Islet precursor cell (in vitro differentiated cells): ENCODE results near the gene MPRIP.
"Not testable (repeated sequence)": the region's sequence is repeated elsewhere in the genome, so short reads cannot be mapped to it uniquely, and the experiment has no call there.

Source experiments
- DNase-seq: peaks from one replicate; pipeline ENCODE4 v3.0.0-alpha.2; 2018

The MPRIP gene

GRCh38 chr17:17130077-17130844 is 88.0 kb downstream of the MPRIP start:
- DNase-seq, result no peak

GRCh38 chr17:17131839-17132238 is 89.6 kb downstream of the MPRIP start:
- no peak for DNase-seq

- DNase-seq, result no peak
Observed at GRCh38 chr17:17132746-17133145, 90.5 kb downstream of the MPRIP start.

- no peak for DNase-seq
Observed at GRCh38 chr17:17134051-17134956, 92.0 kb downstream of the MPRIP start.

GRCh38 chr17:17134957-17135333 is 92.7 kb downstream of the MPRIP start:
- DNase-seq, result no peak

GRCh38 chr17:17136221-17136620 is 94.0 kb downstream of the MPRIP start:
- DNase-seq, result not testable (repeated sequence)

GRCh38 chr17:17137731-17138585 is 95.7 kb downstream of the MPRIP start:
- no peak for DNase-seq

- DNase-seq, result no peak
Observed at GRCh38 chr17:17139972-17140589, 97.8 kb downstream of the MPRIP start.

- DNase-seq, result peak; percentile 86
Observed at GRCh38 chr17:17140590-17140980, 98.3 kb downstream of the MPRIP start.

GRCh38 chr17:17141279-17141678 is 99.0 kb downstream of the MPRIP start:
- DNase-seq, result no peak

GRCh38 chr17:17141860-17142552 is 99.7 kb downstream of the MPRIP start:
- peak; percentile 79 for DNase-seq

- no peak for DNase-seq
Observed at GRCh38 chr17:17142556-17142955, 100.3 kb downstream of the MPRIP start.

- no peak for DNase-seq
Observed at GRCh38 chr17:17143501-17143900, 101.2 kb downstream of the MPRIP start.

GRCh38 chr17:17144061-17144460 is 101.8 kb downstream of the MPRIP start:
- no peak for DNase-seq

GRCh38 chr17:17144916-17145665 is 102.8 kb downstream of the MPRIP start:
- no peak for DNase-seq

GRCh38 chr17:17146786-17147406 is 104.6 kb downstream of the MPRIP start:
- DNase-seq, result peak; percentile 84

GRCh38 chr17:17147821-17148220 is 105.6 kb downstream of the MPRIP start:
- no peak for DNase-seq

GRCh38 chr17:17149520-17150447 is 107.5 kb downstream of the MPRIP start:
- no peak for DNase-seq

GRCh38 chr17:17150448-17150800 is 108.2 kb downstream of the MPRIP start:
- DNase-seq, result no peak

GRCh38 chr17:17151055-17151454 is 108.8 kb downstream of the MPRIP start:
- DNase-seq, result no peak
